Ureter (tissue), 1 donor: ENCODE measurements around the gene UST. TPM values are rescaled to one million over a fixed set of nuclear protein-coding genes. Genes with fewer than 3 reads are reported as not detected.
"Not testable (repeated sequence)": the region's sequence is repeated elsewhere in the genome, so short reads cannot be mapped to it uniquely, and the experiment has no call there.

ENCODE experiments used
- DNase-seq: peaks from one replicate; pipeline ENCODE4 v3.0.0-alpha.2; 2020; ENCODE audit warnings: low spot score
- total RNA-seq: library from RNA; stranded (reverse); gene quantifications from one replicate; pipeline ENCODE4 v1.2.4, GENCODE V29; 2023
- donor health status: DM: yes; HTN: yes; CAD: no.

Gene UST
- total RNA-seq, 1 donor from 2014 or later: 30.9 TPM

DNA sequence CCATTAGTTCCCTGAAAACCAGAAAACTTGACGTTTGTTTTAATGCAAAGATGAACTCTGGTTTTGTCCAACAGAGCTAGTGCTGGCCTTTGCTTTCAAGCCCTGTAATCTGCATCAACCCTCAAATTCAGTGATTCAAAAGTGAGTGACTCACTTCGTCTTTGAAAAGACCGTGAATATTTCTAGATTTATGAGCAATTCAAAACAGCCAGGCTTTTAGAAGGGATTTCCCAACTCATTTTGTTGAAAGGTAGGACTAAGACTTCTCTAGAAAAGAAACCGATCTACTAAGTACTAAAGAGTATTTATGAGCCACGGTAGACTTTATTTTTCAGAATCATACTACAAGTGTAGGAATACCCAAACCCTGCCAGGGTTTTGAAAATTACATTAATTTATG is 121.5 kb downstream of the UST start:
- DNase-seq: no peak

DNA sequence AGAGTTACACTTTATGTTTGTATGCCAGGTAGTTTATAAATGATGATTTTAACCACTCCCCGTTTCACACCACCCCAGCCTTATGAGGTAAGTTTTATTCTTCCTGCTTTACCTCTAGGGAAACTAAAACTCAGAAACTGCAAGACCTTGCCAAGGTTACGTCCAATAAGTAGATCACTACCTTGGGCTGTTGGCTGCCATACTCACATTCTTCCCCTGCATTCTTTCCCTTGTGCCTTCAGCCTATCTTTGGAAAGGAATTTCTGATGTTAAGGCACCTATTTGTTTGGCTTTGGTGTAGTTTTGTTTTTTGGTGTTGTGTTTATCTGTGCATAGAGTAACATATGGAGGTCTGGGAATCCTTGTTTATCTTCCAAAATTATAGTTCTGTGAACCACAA is 122.1 kb downstream of the UST start:
- DNase-seq: no peak

DNA sequence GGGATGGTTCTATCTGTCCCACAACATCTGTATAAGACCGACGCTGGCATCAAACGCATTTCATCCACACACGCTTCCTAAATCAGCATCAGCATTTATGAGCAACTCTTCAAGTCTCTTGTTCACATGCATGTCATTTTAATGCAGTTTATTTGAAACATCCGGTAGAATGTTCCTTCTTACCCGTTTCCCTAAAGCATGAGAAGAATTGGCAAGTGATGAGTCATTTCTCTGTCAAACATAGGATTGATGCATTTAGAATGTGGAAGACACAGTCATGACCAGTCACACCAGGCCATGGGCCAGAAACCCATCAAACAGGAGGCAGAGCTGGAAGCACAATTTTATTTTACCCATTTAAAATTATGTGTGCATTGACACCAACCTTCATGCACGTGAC is 122.8 kb downstream of the UST start:
- no peak for DNase-seq

DNA sequence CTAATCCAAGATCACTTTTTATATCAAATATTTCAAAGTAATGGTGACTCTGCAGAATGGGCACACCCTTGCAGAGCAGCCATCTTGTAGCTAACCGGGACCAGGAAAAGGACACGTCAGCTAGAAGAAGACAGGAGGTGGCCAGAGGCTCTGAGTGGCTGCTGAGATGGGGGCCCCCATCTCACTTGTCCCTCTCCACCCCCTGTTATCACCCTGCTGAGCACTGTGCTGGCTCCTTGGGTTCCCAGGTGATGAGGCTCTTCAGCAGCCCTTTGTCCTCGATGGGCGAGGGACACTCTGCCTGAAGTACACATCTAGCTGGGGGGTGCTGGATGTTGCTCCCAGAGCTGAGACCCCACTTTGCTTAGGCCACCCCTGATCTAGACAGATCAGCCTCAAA is 126.3 kb downstream of the UST start:
- no peak for DNase-seq

DNA sequence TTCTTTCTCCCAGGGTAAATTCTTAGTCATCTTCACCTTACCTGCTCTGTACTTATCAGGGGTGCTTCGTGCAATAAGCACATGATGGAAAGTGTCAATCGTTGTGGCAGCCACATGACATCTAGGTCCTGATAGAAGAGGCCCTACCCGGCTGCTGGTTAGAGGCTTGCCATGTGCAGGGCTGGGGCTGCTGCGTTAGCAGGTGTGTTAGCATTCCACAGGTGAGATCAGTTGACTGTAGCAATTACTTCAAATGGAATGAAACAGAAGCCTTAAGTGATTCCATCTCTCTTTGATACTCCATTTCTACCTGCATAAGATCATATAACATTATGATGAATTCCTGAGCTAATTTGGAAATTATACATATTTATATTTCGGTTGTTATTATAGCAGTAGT is 127.0 kb downstream of the UST start:
- no peak for DNase-seq

DNA sequence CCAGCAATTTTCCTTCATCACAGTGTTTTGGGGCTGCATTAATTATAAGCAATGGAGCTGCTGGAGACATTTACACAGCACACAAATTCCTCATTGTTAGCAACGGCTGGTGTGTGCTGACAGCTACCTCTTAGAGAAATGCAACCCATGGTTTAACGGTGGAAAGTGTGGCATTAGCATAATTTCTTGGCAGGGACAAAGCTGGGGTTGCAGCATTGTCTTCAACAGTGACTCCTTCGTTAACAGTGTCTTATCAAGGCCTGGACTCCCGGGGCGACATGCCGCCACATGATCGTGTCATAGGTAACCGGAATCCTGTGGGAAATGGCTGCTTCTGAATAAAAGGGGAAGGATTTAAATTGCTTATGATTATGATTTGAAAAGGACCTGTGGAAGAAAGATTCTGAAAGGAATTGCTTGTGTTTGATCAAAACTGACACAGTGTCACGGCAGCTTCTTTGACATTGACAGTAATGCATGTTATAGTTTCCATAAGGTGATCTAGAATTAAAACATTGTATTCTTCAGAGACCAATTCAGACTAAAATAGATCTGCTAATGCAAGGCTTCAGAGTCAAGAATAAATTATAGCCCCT is 128.0 kb downstream of the UST start:
- no peak for DNase-seq

DNA sequence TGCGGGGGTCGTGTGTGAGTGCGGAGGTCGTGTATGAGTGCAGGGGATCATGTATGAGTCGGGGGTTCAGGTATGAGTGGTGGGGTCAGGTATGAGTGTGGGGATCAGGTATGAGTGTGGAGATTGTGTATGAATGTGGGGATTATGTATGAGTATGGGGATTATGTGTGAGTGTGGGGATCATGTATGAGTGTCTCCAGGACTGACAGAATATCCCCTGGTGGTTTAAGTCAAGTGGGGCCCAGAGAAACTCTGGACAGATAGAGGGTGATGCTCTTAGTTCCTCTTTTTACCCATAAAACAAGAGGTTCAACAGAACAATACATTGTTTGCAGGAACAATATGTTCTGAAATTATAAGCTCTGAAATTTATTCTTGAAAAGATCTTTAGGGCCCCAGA is 131.9 kb downstream of the UST start:
- DNase-seq: no peak

DNA sequence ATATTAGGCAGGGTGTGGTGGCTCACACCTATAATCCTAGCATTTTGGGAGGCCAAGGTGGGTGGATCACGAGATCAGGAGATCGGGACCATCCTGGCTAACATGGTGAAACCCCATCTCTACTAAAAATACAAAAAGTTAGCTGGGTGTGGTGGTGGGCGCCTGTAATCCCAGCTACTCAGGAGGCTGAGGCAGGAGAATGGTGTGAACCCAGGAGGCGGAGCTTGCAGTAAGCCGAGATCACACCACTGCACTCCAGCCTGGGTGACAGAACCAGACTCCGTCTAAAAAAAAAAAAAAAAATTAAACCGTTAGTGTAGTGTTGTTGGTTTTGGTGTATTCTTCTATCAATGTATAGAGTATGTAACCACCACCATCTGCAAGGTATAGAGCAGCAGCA is 133.9 kb downstream of the UST start:
- DNase-seq: not testable (repeated sequence)

DNA sequence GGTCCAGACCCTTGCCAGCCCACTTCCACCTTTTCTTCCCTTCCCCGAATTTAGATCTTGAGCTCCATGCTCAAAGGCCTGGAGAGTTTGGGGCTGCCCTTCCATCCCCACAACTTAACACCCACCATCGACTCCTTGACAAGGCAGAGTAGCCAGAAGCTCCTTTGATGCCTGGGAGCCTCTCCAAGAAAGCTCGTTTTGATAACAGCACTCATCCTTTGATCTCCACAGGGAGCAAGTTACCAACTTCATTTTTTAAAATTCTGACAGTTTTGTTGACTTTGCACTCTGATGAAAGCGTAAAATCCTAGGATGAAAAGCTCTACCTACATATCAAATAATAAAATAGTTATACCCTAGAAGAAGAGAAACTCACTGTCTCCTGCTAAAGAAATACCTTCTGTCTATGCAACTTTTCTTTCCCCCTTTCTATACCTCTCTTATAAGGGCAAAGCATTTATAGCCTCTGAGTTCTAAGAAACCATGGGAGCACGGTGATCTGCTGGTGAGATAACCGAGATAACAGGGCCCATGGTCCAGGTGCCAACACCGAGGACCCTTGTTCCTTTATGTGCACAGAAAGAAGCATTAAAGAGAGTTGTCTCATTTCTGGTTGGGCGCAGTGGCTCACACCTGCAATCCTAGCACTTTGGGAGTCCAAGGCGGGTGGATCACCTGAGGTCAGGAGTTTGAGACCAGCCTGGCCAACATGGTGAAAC is 134.9 kb downstream of the UST start:
- no peak for DNase-seq

DNA sequence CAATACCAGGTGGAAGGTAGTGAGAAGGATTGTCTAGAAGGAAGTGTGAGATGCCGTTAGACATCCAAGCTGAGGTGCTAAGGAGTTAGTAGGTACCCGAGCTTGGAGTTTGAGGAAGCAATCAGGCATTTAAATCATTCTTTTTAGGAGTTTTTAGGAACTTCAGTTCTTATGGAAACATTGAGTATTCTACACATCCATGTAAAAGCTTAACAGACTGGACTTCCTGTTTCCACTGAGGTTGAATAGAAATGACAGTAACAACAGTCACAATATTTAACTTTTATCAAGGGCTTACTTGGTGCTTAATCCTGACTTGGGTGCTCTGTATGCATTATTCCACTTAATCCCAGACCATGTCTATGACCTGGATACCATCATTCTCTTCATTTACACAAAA is 136.4 kb downstream of the UST start:
- DNase-seq: no peak

DNA sequence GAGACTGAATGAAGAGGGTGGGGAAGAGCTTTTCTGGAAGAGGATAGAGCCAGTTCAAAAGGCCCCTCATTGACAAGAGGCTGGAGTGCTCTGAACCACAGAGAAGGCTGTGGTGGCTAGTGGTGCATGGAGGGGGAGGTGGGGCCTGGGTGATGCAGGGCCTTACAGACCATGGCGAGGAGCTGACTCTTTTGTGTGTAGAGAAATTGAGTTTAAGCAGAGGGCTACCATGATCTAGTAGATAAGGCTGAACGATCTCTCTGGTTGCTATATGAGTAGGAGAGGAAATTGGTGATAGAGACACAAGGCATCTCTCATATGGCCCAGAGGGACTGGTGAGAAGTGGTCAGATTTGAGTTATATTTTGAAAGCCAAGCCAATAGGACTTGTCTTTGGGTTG is 137.6 kb downstream of the UST start:
- DNase-seq: no peak

DNA sequence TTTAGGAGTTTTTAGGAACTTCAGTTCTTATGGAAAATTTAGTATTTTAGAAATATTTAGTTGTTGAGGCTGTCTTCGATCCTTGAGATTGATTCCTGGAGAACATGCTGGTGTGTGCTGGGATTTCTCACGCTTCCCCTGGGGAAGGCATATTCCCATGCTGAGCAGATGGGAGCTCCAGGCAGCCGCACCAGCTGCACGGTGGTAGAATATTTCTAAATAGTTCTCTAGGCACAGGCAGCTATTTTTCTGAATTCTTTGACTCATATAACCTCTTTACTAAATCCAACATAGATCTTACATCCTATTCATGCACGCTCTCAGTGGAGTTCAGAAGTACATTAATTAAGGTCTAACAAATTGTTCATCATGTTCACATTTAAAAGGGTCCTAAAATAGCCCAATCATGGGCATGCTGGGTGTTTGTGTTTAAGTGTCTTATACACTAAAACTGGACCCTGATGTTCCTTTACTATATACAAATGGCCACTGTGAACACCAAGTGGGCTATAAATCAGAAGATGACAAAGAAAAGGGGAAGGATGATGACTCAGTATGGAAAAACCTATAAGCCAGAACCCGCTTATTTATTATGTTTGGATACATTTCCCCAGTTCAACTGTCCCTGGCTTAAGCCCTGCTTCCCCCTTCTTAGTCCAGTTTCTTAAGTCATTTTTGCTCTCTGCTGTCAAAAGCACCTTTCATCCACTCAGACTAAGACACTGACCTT is 138.5 kb downstream of the UST start:
- no peak for DNase-seq

DNA sequence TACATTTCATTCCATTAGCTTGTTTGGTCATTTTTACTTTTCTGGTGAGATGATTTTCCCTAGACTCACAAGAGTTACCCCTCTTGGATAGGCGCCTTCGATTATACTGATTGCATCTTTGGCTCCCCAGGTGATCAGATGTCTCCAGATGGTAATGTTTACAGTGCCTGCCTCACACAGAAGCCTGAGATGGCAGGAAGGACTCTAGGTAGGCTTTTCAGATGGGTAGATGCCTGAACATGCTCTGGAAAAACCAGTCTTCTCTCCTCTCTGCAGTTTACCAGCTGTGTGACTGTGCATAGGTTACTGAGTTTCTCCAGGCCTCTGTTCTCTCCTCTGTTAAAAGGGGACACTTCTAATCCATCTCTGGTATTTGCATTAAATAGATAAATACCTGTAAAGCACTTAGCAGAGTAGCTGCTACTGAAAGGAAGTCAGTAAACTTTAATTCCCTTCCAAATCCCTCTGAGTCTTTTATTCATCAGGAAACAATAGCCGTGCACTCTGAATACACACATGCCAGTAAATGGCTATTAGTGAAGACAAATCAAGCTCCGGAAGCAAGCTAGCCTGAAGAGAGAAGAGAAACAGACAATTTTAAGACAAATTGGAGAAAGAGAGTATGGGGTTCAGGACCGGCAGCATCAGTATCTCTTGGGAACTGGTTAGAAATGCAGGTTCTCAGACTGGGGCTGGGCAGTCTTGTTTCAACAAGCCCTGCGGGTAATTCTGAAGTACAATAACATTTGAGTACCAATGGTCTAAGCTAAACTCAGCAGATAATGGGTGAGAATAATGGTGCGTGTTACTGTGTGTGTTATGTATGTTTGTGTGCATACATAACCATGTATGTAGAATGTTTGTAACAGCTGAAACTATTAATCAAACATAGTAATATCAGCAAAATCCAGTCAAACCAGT is 139.4 kb downstream of the UST start:
- no peak for DNase-seq

DNA sequence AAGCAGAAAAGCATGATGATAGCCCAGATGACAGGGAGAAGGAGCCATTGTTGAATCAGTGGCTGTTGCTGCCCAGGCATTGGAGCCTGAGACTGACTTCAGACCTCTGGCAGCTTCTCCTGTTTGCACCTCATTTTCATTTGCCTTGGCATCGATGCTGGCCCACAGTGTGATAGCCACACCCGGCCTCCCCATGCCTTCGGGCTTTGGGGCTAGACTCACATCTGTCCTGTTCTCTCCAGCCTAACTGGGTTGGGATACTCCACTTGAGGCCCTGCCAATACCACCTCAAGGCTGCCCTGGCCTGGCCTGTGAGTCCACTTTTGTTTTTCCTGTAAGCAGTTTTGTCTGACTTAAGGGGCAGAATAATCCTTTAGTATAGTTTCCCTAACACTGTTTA is 140.4 kb downstream of the UST start:
- no peak for DNase-seq

DNA sequence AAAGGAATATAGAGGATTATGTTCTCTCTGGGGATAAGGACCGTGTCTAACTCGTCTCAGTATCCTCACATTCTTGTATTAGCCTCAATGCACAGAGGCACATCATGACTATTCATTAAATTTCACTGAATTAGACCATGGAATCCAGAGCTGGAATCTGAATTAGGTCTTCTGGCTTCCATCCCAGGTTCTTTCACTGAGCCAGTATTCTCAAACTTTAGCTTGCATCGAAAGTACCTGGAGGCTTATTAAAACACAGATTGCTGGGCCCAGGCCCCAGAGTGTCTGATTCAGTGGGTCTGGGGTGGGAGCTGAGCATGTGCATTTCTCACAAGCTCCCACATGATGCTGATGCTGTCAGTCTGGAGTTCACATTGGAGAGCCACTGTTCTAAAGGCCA is 142.0 kb downstream of the UST start:
- DNase-seq: no peak

DNA sequence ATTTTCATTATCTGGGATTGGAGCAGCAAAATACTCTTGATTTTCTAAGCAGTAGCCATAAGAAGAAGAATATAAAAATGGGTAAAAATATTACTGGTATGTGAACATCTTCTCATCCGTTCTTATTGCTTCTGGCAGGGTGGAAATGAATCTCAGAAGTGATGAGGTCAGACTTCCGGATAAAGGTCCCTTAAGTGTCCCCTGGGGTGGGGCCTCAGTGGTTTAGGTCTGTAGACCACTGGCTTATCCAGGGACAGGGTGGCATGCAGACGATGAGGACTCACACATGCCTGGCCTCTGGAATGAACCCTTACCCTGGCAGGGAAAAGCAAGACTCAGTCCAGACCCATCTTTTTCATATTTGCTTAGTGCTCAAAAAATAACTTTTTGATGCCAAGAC is 143.3 kb downstream of the UST start:
- no peak for DNase-seq

DNA sequence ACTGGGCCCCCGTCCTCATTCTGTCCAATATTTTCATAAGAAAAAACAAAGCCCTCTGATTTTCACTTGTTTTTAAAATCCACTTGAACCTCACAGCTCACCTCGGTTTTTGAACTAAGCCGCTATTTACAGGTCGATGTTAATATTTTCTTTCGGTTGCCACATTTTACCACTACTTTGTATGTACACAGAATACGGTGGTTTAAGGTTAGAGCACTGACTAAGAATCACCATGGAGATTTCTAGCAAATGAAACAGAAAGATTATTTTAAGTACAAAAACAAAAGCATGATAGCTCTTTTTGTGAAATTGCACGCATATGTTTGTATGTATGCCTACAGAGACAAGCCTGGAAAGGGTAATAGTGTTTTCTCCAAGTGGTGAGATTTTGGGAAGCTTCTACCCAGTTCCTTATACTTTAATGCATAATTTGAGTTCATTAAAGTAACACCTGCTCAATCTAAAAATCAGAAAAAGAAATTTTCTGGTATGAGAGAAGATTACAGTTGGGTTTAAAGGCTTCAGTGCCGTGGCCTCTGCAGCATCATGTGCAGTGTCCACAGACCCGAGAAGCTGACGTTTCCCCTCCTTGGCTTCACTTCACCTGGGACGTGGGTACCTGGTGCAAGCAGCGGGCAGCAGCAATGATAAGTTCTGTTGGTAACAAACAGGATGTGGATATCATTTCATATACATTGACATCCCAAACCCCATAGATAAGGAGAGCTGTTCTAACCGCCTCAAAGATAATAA is 144.0 kb downstream of the UST start:
- DNase-seq: no peak

DNA sequence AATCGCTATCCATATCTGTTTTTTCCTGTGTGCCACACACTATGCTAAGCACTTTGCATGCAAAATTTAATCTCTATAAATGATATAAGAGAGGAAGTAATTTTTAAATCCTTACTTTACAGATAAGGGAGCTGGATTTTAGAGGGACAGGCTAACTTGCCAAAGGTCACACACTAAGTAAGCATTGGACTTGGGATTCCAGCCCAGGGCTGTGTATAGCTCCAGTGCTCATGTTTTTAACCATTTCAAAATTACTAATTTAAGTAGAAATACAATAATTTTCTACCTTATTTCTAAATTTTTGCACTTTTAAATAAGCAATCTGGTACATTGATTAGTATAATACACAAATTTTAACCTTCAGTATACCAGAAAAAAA is 144.6 kb downstream of the UST start:
- DNase-seq: no peak

DNA sequence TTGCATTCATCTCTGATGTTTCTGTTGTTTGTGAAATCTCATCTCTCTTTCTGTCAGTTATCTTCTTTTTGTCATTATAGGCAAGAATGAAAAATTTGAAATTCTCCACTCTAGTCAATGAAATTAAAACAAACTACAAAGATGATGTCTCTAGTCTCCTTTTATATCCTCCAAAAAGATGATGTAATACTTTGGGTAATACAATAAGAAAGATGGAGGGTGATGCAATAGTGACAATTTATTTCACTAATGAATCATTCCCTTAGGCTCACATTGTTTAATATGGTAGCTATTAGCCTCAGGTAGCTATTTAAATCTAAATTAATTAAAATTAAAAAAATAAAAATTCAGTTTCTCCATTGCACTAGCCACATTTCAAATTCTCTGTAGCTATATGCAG is 145.4 kb downstream of the UST start:
- no peak for DNase-seq

DNA sequence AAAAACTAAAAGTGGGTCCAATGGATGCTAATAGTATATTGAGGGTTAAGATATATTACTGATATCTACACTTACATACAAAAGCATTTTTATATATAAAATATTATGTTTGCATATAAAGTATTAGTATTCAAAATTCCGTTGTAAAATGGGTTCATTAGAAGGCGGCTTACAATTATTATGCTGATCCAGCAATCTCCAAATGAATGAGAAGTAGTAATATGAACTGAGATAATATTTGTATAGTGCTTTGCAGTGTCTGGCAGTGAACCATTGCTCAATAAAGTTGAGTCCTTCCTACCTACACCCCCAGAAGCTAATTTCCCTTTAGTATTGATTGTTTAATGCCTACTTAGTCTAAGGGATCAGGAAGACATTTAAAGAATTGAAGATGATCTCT is 146.2 kb downstream of the UST start:
- no peak for DNase-seq

DNA sequence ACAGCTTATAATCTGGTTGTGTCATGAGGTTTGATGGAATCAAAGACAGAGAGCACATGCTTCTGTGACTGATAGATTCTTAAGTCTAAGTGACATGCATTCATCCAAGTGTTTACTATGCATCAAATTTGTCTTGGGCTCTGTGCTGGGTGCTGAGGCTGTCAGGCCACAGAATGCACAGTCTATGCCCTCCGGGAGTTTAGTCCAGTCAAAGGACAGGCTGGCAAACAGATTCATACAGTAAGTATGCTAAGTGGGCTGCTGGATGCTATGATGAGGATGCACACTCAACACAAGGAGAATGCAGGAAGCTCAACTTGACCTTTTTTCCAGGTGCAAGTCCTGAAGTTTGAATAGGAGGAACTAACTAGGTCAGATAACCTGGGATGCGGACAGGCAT is 146.7 kb downstream of the UST start:
- no peak for DNase-seq
